Right atrium auricular region (tissue), 2 donors: Measurements from ENCODE around the gene SMIM11. TPM values are rescaled to one million over a fixed set of nuclear protein-coding genes. Genes with fewer than 3 reads are reported as not detected.

Experiments used
- DNase-seq: peaks from one replicate; pipeline ENCODE4 v3.0.0-alpha.2; 2019; ENCODE audit warnings: low spot score
- H3K27ac ChIP-seq, 2 donors: fragments of 200-600 bp; sonication (generic); 1 replicate in 1 of 2; 2 replicates in 1 of 2; pipeline ENCODE4 v1.5.1; 2016 to 2019
- H3K27me3 ChIP-seq, 2 donors: fragments of 200-600 bp; sonication (generic); one replicate each; pipeline versions ENCODE4 v1.5.1 to v1.6.0; 2017 to 2019
- H3K36me3 ChIP-seq: fragments of 200-600 bp; sonication (generic); one replicate; pipeline ENCODE4 v1.5.1; 2016
- H3K4me1 ChIP-seq, 2 donors: fragments of 200-600 bp; sonication (generic); one replicate each; pipeline versions ENCODE4 v1.5.1 to v1.6.0; 2017 to 2019
- H3K4me3 ChIP-seq, 2 donors: fragments of 200-600 bp; sonication (generic); 1 replicate in 1 of 2; 2 replicates in 1 of 2; pipeline ENCODE4 v1.5.1; 2017 to 2019; ENCODE audit warnings: mild to moderate bottlenecking in 1 of 2, moderate library complexity in 1 of 2
- H3K9me3 ChIP-seq, 2 donors: fragments of 200-600 bp; sonication (generic); one replicate each; pipeline ENCODE4 v1.5.1; 2019
- CTCF ChIP-seq, 2 donors: fragments of 200-600 bp; sonication (generic); IDR thresholded peaks; one replicate each; pipeline ENCODE4 v1.5.1; 2019; ENCODE audit warnings: antibody characterized with exemption in 2 of 2
- total RNA-seq, 2 donors: library from RNA; depleted of rRNA; stranded (reverse); fragments of >200 nt; gene quantifications; one replicate each; pipeline ENCODE4 v1.1.0, GENCODE V29; 2016

Gene SMIM11
- total RNA-seq, 2 donors from 2014 or later: 5.3 to 6.6 TPM

DNA sequence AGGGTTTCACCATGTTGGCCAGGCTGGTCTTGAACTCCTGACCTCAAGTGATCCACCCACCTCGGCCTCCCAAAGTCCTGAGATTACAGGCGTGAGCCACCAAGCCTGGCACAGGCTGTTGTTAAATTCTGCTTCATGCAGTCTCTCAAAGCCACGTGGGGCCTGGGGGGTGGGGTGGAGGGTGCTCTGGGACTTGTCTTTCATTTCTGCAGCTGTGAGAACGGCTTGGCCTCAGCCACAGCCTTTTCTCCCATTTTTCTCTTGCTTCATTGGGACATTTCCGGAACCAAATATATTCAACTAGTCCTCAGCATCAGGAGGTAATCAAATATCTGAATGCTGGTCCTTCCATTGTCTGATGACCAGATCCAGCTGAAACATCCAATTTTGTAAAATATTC is 39.1 kb upstream of the SMIM11 start:
- Histone ChIP-seq H3K4me1 (peaks cover 0 to 19% of the 10 kb centered on the region in 2 donors), H3K27ac (peak overlapping the region in 1 of 2 donors; percentile 43), H3K36me3 (no peaks in the 10 kb centered on the region), H3K4me3 (no peak overlapping the region), H3K27me3 (no peaks in the 10 kb centered on the region), H3K9me3 (no peaks in the 10 kb centered on the region)
- DNase-seq: no peak
- TF ChIP-seq CTCF (IDR thresholded peaks at IDR 0.05): no peak

DNA sequence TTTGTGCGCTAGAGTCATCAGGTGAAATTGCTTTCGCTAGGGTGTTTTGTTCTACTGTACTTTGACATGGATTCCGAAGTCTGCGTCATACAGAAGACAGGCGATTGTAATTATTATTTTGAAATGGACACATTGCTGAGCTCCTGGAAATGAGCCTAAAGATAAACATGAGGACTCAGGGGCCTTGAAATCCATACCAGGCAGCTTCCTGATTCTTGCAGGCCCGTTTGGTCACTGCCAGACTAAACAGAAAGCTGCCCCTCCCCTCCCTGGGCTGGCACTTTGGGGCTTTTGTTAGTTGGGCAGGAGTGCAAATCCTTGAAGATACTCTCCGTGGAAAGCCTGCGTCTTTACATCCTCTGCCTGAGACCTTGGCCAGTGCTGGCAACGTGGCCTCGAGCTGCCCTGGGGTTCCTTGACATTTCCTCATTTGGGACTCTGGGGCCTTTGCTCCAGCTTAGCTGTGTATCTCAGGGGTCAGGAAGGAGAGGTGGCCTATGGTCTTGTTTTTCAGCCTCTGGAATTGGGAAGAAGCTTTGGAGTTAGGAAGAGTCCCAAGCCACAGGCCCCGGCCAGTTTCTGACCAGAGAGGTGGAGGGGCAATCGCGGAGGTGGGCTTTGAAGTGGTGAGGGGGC is 38.4 kb upstream of the SMIM11 start:
- no peak for DNase-seq
- H3K27ac ChIP-seq: peak overlapping the region in 1 of 2 donors; percentile 43
- H3K36me3 ChIP-seq: no peaks in the 10 kb centered on the region
- H3K27me3 ChIP-seq: no peaks in the 10 kb centered on the region
- H3K9me3 ChIP-seq: no peaks in the 10 kb centered on the region
- no peak for TF ChIP-seq CTCF (IDR thresholded peaks at IDR 0.05)
- H3K4me1 ChIP-seq: peaks cover 0 to 19% of the 10 kb centered on the region in 2 donors
- H3K4me3 ChIP-seq: no peak overlapping the region

GRCh38 chr21:34337741-34338140 is 37.6 kb upstream of the SMIM11 start:
- Histone ChIP-seq H3K27me3 (no peaks in the 10 kb centered on the region), H3K4me1 (peaks cover 0 to 19% of the 10 kb centered on the region in 2 donors), H3K4me3 (no peak overlapping the region), H3K27ac (no peak overlapping the region), H3K36me3 (no peaks in the 10 kb centered on the region), H3K9me3 (no peaks in the 10 kb centered on the region)
- DNase-seq: no peak
- no peak for TF ChIP-seq CTCF (IDR thresholded peaks at IDR 0.05)

GRCh38 chr21:34338226-34338625 is 37.1 kb upstream of the SMIM11 start:
- H3K4me3 ChIP-seq: no peak overlapping the region
- no peaks in the 10 kb centered on the region for H3K36me3 ChIP-seq
- H3K4me1 ChIP-seq: peaks cover 0 to 19% of the 10 kb centered on the region in 2 donors
- no peaks in the 10 kb centered on the region for H3K9me3 ChIP-seq
- TF ChIP-seq CTCF (IDR thresholded peaks at IDR 0.05): no peak
- no peak overlapping the region for H3K27ac ChIP-seq
- no peaks in the 10 kb centered on the region for H3K27me3 ChIP-seq
- DNase-seq: no peak

DNA sequence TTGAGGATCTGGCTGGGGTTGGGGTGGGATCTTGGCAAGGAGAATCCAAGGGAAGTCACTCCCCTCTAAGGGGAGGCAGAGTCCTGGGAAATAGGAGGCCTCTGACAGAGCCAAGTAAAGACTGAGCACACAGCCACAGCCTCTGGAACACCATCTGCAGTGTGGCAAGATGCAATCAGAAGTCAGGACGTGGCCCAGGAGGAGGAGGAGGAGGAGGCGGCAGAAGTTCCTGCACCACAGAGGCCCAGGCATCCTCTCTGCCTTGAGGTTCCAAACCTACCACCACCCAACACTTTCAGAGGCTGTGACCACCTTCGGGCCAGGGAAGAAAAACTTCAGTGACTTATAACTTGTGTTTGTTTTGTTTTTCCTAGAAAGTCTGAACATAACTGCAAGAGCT is 35.2 kb upstream of the SMIM11 start:
- H3K27ac ChIP-seq: no peak overlapping the region
- peaks cover 0 to 20% of the 10 kb centered on the region in 2 donors for H3K4me1 ChIP-seq
- H3K36me3 ChIP-seq: no peaks in the 10 kb centered on the region
- DNase-seq: no peak
- H3K9me3 ChIP-seq: no peaks in the 10 kb centered on the region
- no peak for TF ChIP-seq CTCF (IDR thresholded peaks at IDR 0.05)
- no peaks in the 10 kb centered on the region for H3K27me3 ChIP-seq
- H3K4me3 ChIP-seq: no peak overlapping the region

DNA sequence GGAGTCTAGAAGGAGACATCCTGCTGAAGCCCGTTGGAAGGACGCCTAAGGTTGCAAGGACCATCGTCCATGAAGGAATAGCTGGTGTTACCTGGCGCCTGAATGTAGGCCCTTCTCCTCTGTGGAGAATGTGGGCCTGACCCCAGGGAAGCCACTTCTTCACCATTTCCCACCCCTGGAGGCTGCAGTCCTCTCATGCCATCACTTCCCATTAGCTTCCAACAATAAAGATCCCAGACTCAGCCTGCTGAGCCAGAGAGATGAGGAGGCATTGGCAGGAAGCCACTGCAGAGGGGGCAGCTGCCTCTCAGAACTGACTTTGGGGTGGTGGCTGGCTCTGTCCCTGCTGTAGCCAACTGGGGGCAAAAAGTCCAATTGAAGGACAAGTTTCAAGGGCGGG is 32.8 kb upstream of the SMIM11 start:
- no peak for DNase-seq
- H3K4me3 ChIP-seq: no peak overlapping the region
- H3K36me3 ChIP-seq: no peaks in the 10 kb centered on the region
- TF ChIP-seq CTCF (IDR thresholded peaks at IDR 0.05): no peak
- H3K27me3 ChIP-seq: no peaks in the 10 kb centered on the region
- peaks cover 0 to 25% of the 10 kb centered on the region in 2 donors for H3K4me1 ChIP-seq
- H3K27ac ChIP-seq: no peak overlapping the region
- no peaks in the 10 kb centered on the region for H3K9me3 ChIP-seq
